Tibial nerve (tissue), 4 donors: ENCODE data around the gene EXOC4. TPM values are rescaled to one million over a fixed set of nuclear protein-coding genes. Genes with fewer than 3 reads are reported as not detected.

Source experiments
- DNase-seq, 2 donors: peaks; one replicate each; pipeline ENCODE4 v3.0.0-alpha.2; 2019; ENCODE audit warnings: low spot score in 2 of 2
- H3K27ac ChIP-seq, 4 donors: fragments of 200-600 bp; sonication (generic) in 3 of 4; one replicate each; pipeline ENCODE4 v1.5.1; 2017 to 2019; ENCODE audit warnings: mild to moderate bottlenecking in 1 of 4
- H3K27me3 ChIP-seq, 2 donors: fragments of 200-600 bp; sonication (generic) in 1 of 2; one replicate each; pipeline versions ENCODE4 v1.5.1 to v1.6.0; 2017 to 2019
- H3K36me3 ChIP-seq, 3 donors: fragments of 200-600 bp; sonication (generic); one replicate each; pipeline ENCODE4 v1.5.1; 2018 to 2019
- H3K4me1 ChIP-seq, 4 donors: fragments of 200-600 bp; sonication (generic) in 3 of 4; one replicate each; pipeline ENCODE4 v1.5.1; 2017 to 2019
- H3K4me3 ChIP-seq, 4 donors: fragments of 200-600 bp; sonication (generic) in 3 of 4; one replicate each; pipeline ENCODE4 v1.5.1; 2017 to 2019; ENCODE audit warnings: mild to moderate bottlenecking in 1 of 4, moderate library complexity in 1 of 4
- H3K9me3 ChIP-seq, 4 donors: fragments of 200-600 bp; sonication (generic) in 3 of 4; one replicate each; pipeline ENCODE4 v1.5.1; 2017 to 2019
- EP300 ChIP-seq, 2 donors: sonication (generic); formaldehyde crosslinking; IDR thresholded peaks; one replicate each; pipeline ENCODE4 v1.6.1; 2017; ENCODE audit warnings: antibody characterized with exemption in 2 of 2, mild to moderate bottlenecking in 1 of 2
- POLR2A ChIP-seq, 2 donors: fragments of 450-650 bp; IDR thresholded peaks; one replicate each; pipeline ENCODE4 v1.6.1; 2017; ENCODE audit warnings: antibody characterized with exemption in 2 of 2, mild to moderate bottlenecking in 2 of 2, moderate library complexity in 2 of 2
- WGBS, 2 donors: methylation state at CpG; one replicate each; pipeline ENCODE4 v1.1.5; 2018; 5-methylcytosine and 5-hydroxymethylcytosine counted together
- total RNA-seq, 4 donors: library from RNA; depleted of rRNA; stranded (reverse); fragments of >200 nt; gene quantifications; one replicate each; pipeline ENCODE4 v1.1.0, GENCODE V29; 2016
- TF ChIP-seq, protein P1 (sequence below), 5 experiments: fragments of 200-600 bp in 3 of 5; fragments of 450-650 bp in 2 of 5; sonication (generic) in 3 of 5; IDR thresholded peaks; one replicate each; pipeline ENCODE4 v1.5.1; 2016 to 2019; ENCODE audit warnings: antibody characterized with exemption in 5 of 5, mild to moderate bottlenecking in 3 of 5, moderate library complexity in 2 of 5

The EXOC4 gene
- total RNA-seq, 4 donors from 2014 or later: 70.0 to 104 (median 85.8) TPM

DNA sequence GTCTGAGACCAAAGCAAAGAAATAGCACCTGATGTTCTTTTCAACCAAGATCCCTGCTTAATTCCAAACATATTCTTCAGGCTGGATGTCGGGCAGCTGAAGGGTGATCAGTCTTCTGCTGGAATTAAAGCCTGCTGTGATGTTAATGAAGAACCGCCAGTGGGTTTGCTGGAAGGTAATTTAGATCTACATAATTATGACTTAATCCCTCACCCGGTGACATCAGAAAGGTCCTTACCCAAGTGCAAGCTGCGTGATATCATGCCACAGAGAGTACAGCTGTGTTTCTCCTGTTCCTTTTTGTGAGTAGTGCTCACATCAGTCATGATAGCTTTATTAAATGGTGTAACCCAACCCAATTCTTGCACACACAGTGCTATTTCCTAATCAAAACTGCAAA is 845.2 kb downstream of the EXOC4 start:
- Histone ChIP-seq H3K4me1 (no peaks in the 10 kb centered on the region), H3K36me3 (no peaks in the 10 kb centered on the region), H3K9me3 (peaks cover 0 to 10% (median 0%) of the 10 kb centered on the region in 4 donors), H3K27ac (no peak overlapping the region), H3K27me3 (no peaks in the 10 kb centered on the region), H3K4me3 (no peak overlapping the region)
- no peak for TF ChIP-seq EP300 (IDR thresholded peaks at IDR 0.05)
- TF ChIP-seq POLR2A (IDR thresholded peaks at IDR 0.05): no peak
- TF ChIP-seq, protein P1, sequence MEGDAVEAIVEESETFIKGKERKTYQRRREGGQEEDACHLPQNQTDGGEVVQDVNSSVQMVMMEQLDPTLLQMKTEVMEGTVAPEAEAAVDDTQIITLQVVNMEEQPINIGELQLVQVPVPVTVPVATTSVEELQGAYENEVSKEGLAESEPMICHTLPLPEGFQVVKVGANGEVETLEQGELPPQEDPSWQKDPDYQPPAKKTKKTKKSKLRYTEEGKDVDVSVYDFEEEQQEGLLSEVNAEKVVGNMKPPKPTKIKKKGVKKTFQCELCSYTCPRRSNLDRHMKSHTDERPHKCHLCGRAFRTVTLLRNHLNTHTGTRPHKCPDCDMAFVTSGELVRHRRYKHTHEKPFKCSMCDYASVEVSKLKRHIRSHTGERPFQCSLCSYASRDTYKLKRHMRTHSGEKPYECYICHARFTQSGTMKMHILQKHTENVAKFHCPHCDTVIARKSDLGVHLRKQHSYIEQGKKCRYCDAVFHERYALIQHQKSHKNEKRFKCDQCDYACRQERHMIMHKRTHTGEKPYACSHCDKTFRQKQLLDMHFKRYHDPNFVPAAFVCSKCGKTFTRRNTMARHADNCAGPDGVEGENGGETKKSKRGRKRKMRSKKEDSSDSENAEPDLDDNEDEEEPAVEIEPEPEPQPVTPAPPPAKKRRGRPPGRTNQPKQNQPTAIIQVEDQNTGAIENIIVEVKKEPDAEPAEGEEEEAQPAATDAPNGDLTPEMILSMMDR (IDR thresholded peaks at IDR 0.05): no peak
- 86 to 90% methylated on average over 4 of the region's 4 CpGs for WGBS, 2 donors
- no peak for DNase-seq

DNA sequence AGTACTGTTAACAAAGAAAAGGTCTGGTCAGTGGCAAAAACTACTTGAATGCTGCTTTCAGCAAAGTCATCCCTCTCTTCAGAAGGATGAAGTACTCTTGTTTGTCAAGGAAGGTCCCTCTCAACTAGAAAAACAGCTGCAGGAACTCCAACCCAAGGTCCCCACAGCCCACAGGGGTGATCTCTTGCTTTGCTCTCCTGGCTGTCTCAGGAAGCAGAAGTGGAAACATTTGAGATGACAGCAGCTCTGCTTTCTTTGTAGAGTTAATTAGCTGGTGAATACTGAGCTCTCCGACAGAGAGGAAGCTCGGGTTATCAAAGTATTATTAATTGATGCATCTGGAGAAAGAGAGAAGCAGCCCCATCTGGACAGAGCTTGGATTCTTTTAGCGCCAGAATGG is 848.8 kb downstream of the EXOC4 start:
- DNase-seq: no peak
- WGBS, 2 donors: 27 to 36% methylated on average over 3 of the region's 3 CpGs
- no peaks in the 10 kb centered on the region for H3K27me3 ChIP-seq

DNA sequence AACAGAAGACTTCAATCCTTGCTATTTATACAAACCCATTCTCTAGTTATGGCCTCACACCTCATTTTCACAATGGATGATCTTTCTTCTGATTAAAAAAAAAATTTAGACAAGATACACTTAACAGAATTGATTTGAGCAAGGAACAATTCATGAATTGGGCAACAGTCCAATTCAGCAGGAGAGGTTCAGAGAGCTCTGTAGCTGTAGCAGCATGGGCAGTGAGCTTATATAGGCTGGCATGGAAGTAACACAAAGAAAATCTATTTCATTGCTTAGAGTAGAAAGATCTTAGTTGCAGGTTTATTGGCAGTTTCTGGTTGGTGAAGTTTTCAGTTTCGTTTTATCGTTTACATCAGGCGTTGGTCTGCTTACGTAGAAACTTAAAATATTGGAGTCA is 851.3 kb downstream of the EXOC4 start:
- no peak overlapping the region for H3K4me3 ChIP-seq
- no peaks in the 10 kb centered on the region for H3K9me3 ChIP-seq
- H3K27ac ChIP-seq: no peak overlapping the region
- no peak for TF ChIP-seq EP300 (IDR thresholded peaks at IDR 0.05)
- no peak for TF ChIP-seq POLR2A (IDR thresholded peaks at IDR 0.05)
- TF ChIP-seq, protein P1 (IDR thresholded peaks at IDR 0.05): no peak
- no peaks in the 10 kb centered on the region for H3K27me3 ChIP-seq
- WGBS, 2 donors: 97% methylated on average over 4 of the region's 4 CpGs
- H3K4me1 ChIP-seq: no peaks in the 10 kb centered on the region
- no peak for DNase-seq
- no peaks in the 10 kb centered on the region for H3K36me3 ChIP-seq

More for the DNA sequence above, 848.8 kb downstream of the EXOC4 start:
- no peak for TF ChIP-seq EP300 (IDR thresholded peaks at IDR 0.05)
- TF ChIP-seq, protein P1 (IDR thresholded peaks at IDR 0.05): no peak
- TF ChIP-seq POLR2A (IDR thresholded peaks at IDR 0.05): no peak
- Histone ChIP-seq H3K4me1 (no peaks in the 10 kb centered on the region), H3K36me3 (no peaks in the 10 kb centered on the region), H3K9me3 (peaks cover 0 to 3% (median 0%) of the 10 kb centered on the region in 4 donors), H3K27ac (no peak overlapping the region), H3K4me3 (no peak overlapping the region)

DNA sequence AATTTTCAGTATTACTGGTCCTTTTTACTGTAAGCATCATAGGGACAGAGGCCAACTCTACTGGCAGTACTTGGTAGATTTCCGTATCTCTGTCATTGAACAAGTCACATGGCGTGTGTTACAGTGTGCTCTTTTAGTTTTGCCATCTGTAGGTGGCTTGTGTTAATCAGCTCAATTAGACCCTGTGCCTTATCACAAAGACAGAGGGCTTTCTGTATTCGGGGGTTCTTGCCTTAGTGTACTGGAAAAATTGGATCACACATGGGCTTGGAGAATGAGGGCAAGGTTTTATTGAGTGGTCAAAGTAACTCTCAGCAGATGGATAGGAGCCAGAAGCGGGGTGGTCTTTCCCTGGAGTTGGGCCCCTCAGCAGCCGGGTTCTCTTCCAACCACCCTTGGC is 853.0 kb downstream of the EXOC4 start:
- no peaks in the 10 kb centered on the region for H3K4me1 ChIP-seq
- 65 to 74% methylated on average over 4 of the region's 5 CpGs for WGBS, 2 donors
- H3K27me3 ChIP-seq: no peaks in the 10 kb centered on the region
- H3K36me3 ChIP-seq: no peaks in the 10 kb centered on the region
- no peak overlapping the region for H3K4me3 ChIP-seq
- DNase-seq: no peak
- TF ChIP-seq, protein P1 (IDR thresholded peaks at IDR 0.05): no peak
- TF ChIP-seq EP300 (IDR thresholded peaks at IDR 0.05): no peak
- no peak for TF ChIP-seq POLR2A (IDR thresholded peaks at IDR 0.05)
- no peaks in the 10 kb centered on the region for H3K9me3 ChIP-seq
- H3K27ac ChIP-seq: no peak overlapping the region

DNA sequence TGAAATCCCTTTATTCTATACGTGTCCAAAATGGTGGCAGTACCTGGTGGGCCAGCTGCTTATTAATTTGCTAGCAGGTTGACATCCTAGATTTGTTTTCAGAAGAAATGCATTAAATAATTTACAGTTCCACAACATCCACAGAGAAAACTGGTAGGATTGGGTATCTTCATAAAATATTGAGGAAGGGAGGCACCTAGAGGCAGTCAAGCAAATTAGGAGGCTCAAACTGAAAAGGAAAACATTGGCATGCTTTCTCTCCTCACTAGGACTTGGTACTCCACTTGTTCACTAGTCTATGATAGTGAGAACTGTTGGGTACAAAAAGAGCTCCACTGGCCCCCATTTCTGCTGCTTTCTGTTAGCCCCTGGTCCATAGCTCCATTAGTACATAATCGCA is 855.9 kb downstream of the EXOC4 start:
- DNase-seq: no peak
- H3K4me1 ChIP-seq: no peaks in the 10 kb centered on the region
- 87 to 90% methylated on average over 2 of the region's 2 CpGs for WGBS, 2 donors
- TF ChIP-seq EP300 (IDR thresholded peaks at IDR 0.05) (no peak), POLR2A (IDR thresholded peaks at IDR 0.05) (no peak)
- TF ChIP-seq, protein P1 (IDR thresholded peaks at IDR 0.05): no peak
- H3K9me3 ChIP-seq: no peaks in the 10 kb centered on the region
- H3K36me3 ChIP-seq: no peaks in the 10 kb centered on the region
- H3K27ac ChIP-seq: no peak overlapping the region
- H3K27me3 ChIP-seq: no peaks in the 10 kb centered on the region
- H3K4me3 ChIP-seq: no peak overlapping the region
